HG02938 (cell line): ENCODE data around the gene MICA.
A peak's percentile ranks its signal among the peaks of the same experiment; 100 is the strongest.
"Not testable (repeated sequence)": the region's sequence is repeated elsewhere in the genome, so short reads cannot be mapped to it uniquely, and the experiment has no call there.

Experiments used
- ATAC-seq: cut with Tn5 transposase; IDR thresholded peaks from one replicate; pipeline ENCODE4 v1.9.1; 2021; ENCODE audit warnings: mild to moderate bottlenecking, moderate library complexity; ENCODE audit not compliant: unreplicated experiment

MICA gene

GRCh38 chr6:31453259-31453658, 49.9 kb downstream of the MICA start:
- ATAC-seq: no peak

GRCh38 chr6:31459864-31460263, 56.5 kb downstream of the MICA start:
- ATAC-seq: not testable (repeated sequence)

GRCh38 chr6:31460361-31461025, 57.1 kb downstream of the MICA start:
- no peak for ATAC-seq

GRCh38 chr6:31462026-31462963, 58.9 kb downstream of the MICA start:
- no peak for ATAC-seq

- peak; percentile 89 for ATAC-seq
Measured at GRCh38 chr6:31462964-31463870, 59.8 kb downstream of the MICA start.

- no peak for ATAC-seq
Measured at GRCh38 chr6:31464252-31465184, 61.1 kb downstream of the MICA start.
